B cell (primary cell): ENCODE data around the gene SPAM1.
"Not testable (repeated sequence)": the region's sequence is repeated elsewhere in the genome, so short reads cannot be mapped to it uniquely, and the experiment has no call there.

Experiments used
- CTCF ChIP-seq: fragments of 200-600 bp; IDR thresholded peaks from one replicate; pipeline ENCODE4 v1.8.0; 2022; ENCODE audit warnings: antibody characterized with exemption, mild to moderate bottlenecking
- EZH2 ChIP-seq: IDR thresholded peaks from 2 replicates; pipeline ENCODE4 v1.6.1; 2012; ENCODE audit warnings: borderline replicate concordance, low read depth, mild to moderate bottlenecking, moderate library complexity, low read length; ENCODE audit not compliant: insufficient read depth, poor library complexity, severe bottlenecking

DNA sequence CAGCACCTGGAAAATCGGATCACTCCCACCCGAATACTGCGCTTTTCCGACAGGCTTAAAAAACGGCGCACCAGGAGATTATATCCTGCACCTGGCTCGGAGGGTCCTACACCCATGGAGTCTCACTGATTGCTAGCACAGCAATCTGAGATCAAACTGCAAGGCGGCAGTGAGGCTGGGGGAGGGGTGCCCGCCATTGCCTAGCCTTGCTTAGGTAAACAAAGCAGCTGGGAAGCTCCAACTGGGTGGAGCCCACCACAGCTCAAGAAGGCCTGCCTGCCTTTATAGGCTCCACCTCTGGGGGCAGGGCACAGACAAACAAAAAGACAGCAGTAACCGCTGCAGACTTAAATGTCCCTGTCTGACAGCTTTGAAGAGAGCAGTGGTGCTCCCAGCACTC is 30.3 kb upstream of the SPAM1 start:
- not testable (repeated sequence) for TF ChIP-seq EZH2, CTCF
